Omental fat pad (tissue), 4 donors: ENCODE measurements around the gene UBE2E2. TPM values are rescaled to one million over a fixed set of nuclear protein-coding genes. Genes with fewer than 3 reads are reported as not detected.
"Not testable (repeated sequence)": the region's sequence is repeated elsewhere in the genome, so short reads cannot be mapped to it uniquely, and the experiment has no call there.

Source experiments
- ATAC-seq: fragments of 150-250 bp; one replicate; pipeline ENCODE4 v1.9.1; 2016; ENCODE audit warnings: mild to moderate bottlenecking, moderate library complexity; ENCODE audit not compliant: low FRiP score
- DNase-seq: peaks from one replicate; pipeline ENCODE4 v3.0.0-alpha.2; 2019; ENCODE audit warnings: low spot score
- total RNA-seq, 4 donors: library from RNA; depleted of rRNA; stranded (reverse); fragments of >200 nt; gene quantifications; one replicate each; pipeline ENCODE4 v1.1.0, GENCODE V29; 2016
- TF ChIP-seq, protein P1 (sequence below), 3 donors: fragments of 450-650 bp; IDR thresholded peaks; one replicate each; pipeline ENCODE4 v1.5.1; 2016 to 2017; ENCODE audit warnings: antibody characterized with exemption in 3 of 3, mild to moderate bottlenecking in 3 of 3, moderate library complexity in 2 of 3

Gene UBE2E2
- total RNA-seq, 4 donors from 2014 or later = 25.9 to 93.4 (median 73.9) TPM

DNA sequence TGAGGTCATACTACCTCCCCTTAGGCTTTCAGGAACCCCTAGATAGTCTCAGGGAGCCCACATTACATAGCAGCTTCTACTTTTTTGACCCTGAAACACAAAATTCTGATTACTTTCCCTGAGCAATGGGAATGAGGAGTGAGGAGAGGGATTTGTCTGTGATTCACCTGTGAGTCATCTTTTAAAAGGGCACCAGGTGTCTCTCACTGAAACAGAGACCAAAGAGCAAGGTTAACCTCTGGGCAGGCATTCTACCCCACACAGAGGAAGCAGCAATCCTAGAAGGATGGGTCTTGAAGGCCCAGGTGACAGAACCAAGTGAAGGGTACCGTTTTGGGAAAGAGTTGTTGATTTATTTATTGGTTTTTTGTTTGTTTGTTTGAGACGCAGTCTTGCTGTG, 31.1 kb upstream of the UBE2E2 start:
- no peak for DNase-seq
- TF ChIP-seq, protein P1, sequence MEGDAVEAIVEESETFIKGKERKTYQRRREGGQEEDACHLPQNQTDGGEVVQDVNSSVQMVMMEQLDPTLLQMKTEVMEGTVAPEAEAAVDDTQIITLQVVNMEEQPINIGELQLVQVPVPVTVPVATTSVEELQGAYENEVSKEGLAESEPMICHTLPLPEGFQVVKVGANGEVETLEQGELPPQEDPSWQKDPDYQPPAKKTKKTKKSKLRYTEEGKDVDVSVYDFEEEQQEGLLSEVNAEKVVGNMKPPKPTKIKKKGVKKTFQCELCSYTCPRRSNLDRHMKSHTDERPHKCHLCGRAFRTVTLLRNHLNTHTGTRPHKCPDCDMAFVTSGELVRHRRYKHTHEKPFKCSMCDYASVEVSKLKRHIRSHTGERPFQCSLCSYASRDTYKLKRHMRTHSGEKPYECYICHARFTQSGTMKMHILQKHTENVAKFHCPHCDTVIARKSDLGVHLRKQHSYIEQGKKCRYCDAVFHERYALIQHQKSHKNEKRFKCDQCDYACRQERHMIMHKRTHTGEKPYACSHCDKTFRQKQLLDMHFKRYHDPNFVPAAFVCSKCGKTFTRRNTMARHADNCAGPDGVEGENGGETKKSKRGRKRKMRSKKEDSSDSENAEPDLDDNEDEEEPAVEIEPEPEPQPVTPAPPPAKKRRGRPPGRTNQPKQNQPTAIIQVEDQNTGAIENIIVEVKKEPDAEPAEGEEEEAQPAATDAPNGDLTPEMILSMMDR (IDR thresholded peaks at IDR 0.05) = no peak
- peak; percentile 49 for ATAC-seq

DNA sequence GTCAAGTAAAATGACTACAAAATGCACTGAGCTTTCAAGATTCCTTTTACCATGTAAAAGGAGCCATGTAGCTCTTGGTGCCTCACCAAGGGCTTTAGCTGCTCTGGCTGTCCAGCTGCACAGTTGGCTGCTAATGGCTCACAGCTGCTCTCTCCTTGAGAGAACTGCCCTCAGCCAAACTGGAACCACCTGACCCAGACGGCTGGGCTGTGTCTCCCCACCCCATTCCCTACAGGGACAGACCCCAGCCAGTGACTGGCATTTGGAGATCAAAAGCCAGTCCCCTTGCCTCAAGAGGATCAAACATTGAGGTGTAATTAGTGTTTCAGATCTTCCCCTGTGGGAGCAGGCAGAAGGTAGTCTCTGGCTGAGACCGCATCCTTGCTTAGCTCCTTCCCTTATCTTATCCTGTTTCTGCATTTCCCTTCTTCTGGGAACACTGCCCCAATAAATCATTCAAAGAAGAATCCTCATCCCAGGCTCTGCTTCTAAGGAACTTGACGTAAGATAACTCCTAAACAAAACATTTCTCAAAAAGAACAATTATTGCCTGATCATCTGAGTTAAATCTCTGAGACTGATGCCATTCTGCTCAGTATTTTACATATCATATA, 28.6 kb upstream of the UBE2E2 start:
- DNase-seq (no peak), ATAC-seq (peak; percentile 55)
- TF ChIP-seq, protein P1 (IDR thresholded peaks at IDR 0.05) = no peak

DNA sequence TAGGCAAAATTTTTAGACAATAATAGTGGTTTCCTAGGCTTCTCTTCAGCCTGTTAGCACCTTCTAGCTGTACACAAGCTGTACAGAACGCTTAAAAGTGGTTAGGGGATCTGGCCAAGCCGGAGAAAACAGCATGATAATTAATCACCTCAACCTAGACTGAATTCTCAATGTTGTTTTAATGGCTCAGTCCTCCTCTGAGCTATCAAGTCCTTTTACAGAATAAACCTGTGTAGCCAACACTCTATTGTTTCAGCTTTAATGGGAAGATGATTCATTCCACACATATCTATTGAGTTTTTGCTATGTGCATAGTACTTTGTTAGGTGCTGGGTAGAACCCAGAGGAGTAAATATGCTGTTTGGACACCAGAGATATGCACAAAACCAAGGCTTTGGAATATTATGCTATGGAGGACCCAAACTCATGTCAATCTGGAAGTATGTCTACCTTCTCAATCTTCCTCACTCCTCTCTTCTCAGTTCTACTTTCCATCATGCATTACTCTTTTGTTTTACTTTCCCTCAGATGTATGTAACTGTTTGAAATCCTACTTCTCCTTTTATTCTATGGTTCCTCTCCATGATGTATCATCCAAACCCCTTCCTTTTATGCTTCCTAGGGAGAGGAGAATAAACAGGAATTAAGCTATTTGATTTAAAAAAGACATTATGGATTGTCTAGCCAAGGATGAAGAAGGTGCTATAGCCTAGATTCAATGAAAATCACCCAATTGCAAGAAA, 27.6 kb upstream of the UBE2E2 start:
- TF ChIP-seq, protein P1 (IDR thresholded peaks at IDR 0.05) = no peak
- DNase-seq = no peak
- no peak for ATAC-seq

DNA sequence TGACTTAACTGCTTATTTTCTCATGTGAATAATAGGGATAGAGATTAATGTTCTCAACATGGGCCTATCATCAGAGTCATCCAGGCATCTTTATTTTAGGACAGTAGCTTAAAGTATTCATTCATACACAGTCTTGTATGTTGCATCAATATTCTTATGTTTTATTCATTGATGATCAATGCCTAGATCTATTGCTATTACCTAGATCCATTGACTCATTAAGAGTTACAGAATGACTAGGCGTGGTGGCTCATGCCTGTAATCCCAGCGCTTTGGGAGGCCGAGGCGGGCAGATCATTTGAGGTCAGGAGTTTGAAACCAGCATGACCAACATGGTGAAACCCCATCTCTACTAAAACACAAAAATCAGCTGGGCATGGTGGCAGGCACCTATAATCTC, 26.3 kb upstream of the UBE2E2 start:
- DNase-seq, ATAC-seq: not testable (repeated sequence)

DNA sequence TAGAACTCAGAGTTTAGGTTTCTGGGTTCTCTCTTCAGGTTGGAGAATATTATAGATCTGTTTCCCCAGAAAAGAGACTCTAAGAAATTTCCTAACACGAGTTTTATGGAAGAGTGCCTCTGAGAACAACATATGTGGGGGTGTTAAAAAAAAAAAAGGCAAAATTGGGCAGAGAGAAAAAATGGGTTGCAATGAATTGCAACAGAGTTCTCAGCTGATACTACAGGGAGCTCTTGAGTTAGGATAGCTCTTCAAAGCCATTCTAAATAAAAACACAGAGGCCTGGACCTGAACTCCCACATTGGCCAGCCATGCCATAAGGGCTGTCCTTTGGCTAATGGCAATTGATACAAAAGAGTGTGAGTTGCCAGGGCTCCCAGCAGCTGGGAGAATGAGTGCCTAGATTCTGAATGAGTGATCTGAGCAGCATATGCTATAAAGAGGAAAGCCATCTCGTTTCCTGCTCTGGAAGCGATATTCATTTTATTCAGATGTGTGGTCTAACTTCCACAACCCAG, 20.1 kb upstream of the UBE2E2 start:
- TF ChIP-seq, protein P1 (IDR thresholded peaks at IDR 0.05) = no peak
- ATAC-seq (no peak), DNase-seq (no peak)

DNA sequence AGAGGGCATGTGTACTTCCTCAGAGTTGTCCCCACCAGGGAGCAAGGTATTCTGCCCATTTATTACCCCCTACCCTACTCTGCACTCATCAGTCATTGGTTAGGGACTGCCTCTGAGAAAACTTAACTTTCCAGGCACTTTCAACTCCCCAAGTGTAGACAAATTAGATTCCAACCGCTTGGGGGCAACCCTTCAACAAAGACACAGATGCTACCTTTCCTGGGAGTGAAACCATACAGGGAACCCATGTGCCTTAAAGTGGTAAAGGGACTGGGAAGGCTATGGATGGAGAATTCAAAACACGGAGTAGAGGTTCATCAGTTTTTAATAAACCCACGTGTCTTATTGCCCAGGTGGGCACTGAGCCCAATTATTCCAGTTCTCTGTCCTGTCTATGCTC, 19.4 kb upstream of the UBE2E2 start:
- DNase-seq (no peak), ATAC-seq (peak; percentile 41)
- TF ChIP-seq, protein P1 (IDR thresholded peaks at IDR 0.05) = no peak

DNA sequence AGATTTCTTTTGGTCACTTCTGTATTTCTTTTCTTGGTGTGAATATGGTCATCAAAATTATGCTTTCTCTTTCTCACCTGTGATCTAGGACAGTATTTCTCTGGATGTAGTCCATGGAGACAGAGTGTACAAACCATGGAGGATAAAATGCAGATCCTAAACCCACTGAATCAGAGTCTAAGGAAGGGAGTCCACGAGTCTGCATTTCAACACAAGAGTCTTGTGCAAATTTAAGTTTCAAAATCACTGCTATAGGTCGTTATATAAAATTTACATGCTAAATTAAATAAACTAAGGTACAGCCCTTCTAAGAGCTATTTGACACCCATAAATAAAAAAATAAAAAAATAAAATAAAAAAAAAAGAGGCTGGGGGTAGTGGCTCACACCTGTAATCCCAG, 17.3 kb upstream of the UBE2E2 start:
- TF ChIP-seq, protein P1 (IDR thresholded peaks at IDR 0.05) = no peak
- ATAC-seq = no peak

More for the DNA sequence above, 17.3 kb upstream of the UBE2E2 start:
- DNase-seq = no peak
